Measurements from ENCODE around the gene RBM6. TPM values are rescaled to one million over a fixed set of nuclear protein-coding genes. Genes with fewer than 3 reads are reported as not detected.
"Not testable (repeated sequence)": the region's sequence is repeated elsewhere in the genome, so short reads cannot be mapped to it uniquely, and the experiment has no call there.

The RBM6 gene
- total and polyA plus RNA-seq, 4 donors: 70.1 to 175 (median 129) TPM

DNA sequence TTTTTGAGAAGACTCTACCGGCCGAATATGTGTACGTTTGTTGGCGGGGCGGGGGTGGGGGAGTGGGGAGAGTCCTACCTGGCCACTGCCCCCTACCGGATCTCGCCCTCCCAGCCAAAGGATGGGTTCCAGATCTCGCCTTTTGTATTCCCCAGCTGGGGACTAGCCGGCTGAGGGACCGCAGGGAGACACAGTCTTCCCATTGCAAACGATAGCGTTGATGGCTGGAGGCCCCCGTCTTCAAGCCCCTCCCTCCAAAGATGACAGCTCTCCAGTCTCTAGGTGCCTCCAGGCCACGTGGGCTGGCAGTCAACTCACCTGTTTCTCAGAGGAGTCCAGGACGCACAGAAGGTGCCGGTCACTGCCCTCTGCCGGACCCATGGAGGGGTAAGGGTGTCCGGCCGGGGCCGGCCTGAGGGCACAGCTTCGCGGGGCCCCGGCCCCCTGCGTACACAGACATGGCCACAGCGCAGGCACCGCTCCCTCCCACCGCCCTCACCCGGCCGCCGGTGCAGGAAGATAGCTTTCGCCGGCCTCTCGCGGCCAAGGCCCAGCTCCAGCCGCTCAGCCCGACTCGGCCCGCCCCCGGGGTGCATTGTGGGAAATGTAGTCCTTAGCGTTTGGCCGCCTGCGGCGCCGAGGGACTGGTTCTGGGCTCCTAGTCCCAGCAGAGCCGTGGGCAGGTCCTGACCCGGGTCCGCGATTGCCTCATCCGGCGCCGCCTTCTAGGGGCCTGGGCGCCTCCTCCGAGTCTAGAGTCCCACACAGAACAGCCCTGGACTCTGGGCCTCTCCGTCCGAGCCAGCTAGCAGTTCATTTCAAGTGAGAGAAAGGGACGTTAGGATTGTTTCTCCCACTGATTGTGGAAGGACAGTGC is 10.4 kb upstream of the RBM6 start, which contains the start of gene MON1A:
Gene MON1A (minus strand): TSS at position 521 of the 877 bp plus-strand sequence. CDS start 16,465 bp downstream, outside the sequence.
- Histone ChIP-seq H3K4me3 (ENCODE audit: low read depth, low read length) (peak within 1 kb of the TSS; percentile 81), H3K27me3 (ENCODE audit: control insufficient read depth, insufficient read depth, low read length) (no peaks in the 10 kb centered on the region), H3K4me1 (ENCODE audit: control insufficient read depth, insufficient read depth, low read length) (peaks cover 23% of the 10 kb centered on the region), H3K36me3 (ENCODE audit: control insufficient read depth, insufficient read depth, low read length) (peaks cover 6% of the 10 kb centered on the region), H3K27ac (ENCODE audit: low read depth, low read length) (peak within 1 kb of the TSS; percentile 92), H3K9me3 (ENCODE audit: control insufficient read depth, insufficient read depth, low read length) (no peaks in the 10 kb centered on the region)
- DNase-seq (ENCODE audit: low read depth in 4 of 6, low spot score in 6 of 6): peak; percentile 72 to 96 (median 82)
- under 1% methylated on average over 51 of the region's 56 CpGs for WGBS (ENCODE audit: insufficient coverage)

DNA sequence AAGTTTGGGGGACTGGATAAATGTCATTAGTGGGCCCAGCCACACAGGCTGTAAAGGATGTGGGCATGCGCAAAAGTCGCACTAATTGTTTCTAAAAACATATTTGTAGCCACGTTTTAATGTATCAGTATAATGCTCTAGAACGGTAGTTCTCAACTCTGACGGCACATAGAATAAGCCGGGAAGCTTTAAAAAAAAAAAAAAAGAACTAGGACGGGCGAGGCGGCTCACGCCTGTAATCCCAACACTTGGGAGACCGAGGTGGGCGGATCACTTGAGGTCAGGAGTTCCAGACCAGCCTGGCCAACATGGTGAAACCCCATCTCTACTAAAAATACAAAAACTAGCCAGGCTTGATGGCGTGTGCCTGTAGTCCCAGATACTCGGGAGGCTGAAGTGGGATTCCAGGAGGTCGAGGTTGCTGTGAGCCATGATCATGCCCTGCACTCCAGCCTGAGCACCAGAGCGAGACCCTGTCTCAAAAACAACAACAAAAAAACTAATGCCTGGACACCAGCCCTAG is 9.7 kb upstream of the RBM6 start:
- Histone ChIP-seq H3K4me1 (ENCODE audit: control insufficient read depth, insufficient read depth, low read length) (peaks cover 23% of the 10 kb centered on the region), H3K4me3 (ENCODE audit: low read depth, low read length) (peak overlapping the region; percentile 81), H3K36me3 (ENCODE audit: control insufficient read depth, insufficient read depth, low read length) (peaks cover 6% of the 10 kb centered on the region), H3K9me3 (ENCODE audit: control insufficient read depth, insufficient read depth, low read length) (no peaks in the 10 kb centered on the region), H3K27ac (ENCODE audit: low read depth, low read length) (peak overlapping the region; percentile 92), H3K27me3 (ENCODE audit: control insufficient read depth, insufficient read depth, low read length) (no peaks in the 10 kb centered on the region)
- 58% methylated on average over 6 of the region's 16 CpGs for WGBS (ENCODE audit: insufficient coverage)
- no peak for DNase-seq (ENCODE audit: low read depth in 4 of 6, low spot score in 6 of 6)

- 63% methylated on average over 1 of the region's 1 CpG for WGBS (ENCODE audit: insufficient coverage)
- peaks cover 23% of the 10 kb centered on the region for H3K4me1 ChIP-seq (ENCODE audit: control insufficient read depth, insufficient read depth, low read length)
- no peaks in the 10 kb centered on the region for H3K27me3 ChIP-seq (ENCODE audit: control insufficient read depth, insufficient read depth, low read length)
- H3K36me3 ChIP-seq (ENCODE audit: control insufficient read depth, insufficient read depth, low read length): peaks cover 6% of the 10 kb centered on the region
- H3K4me3 ChIP-seq (ENCODE audit: low read depth, low read length): no peak overlapping the region
- DNase-seq (ENCODE audit: low read depth in 4 of 6, low spot score in 6 of 6): no peak
- no peaks in the 10 kb centered on the region for H3K9me3 ChIP-seq (ENCODE audit: control insufficient read depth, insufficient read depth, low read length)
- H3K27ac ChIP-seq (ENCODE audit: low read depth, low read length): no peak overlapping the region
These were observed 9.0 kb upstream of the RBM6 start for GRCh38 chr3:49930922-49931321.

- not testable (repeated sequence) for H3K4me3 ChIP-seq (ENCODE audit: low read depth, low read length); H3K9me3 ChIP-seq (ENCODE audit: control insufficient read depth, insufficient read depth, low read length); DNase-seq (ENCODE audit: low read depth in 4 of 6, low spot score in 6 of 6); H3K27ac ChIP-seq (ENCODE audit: low read depth, low read length); H3K36me3 ChIP-seq (ENCODE audit: control insufficient read depth, insufficient read depth, low read length); H3K27me3 ChIP-seq (ENCODE audit: control insufficient read depth, insufficient read depth, low read length)
- peaks cover 23% of the 10 kb centered on the region for H3K4me1 ChIP-seq (ENCODE audit: control insufficient read depth, insufficient read depth, low read length)
- WGBS (ENCODE audit: insufficient coverage): 90% methylated on average over 8 of the region's 15 CpGs
These were observed 7.7 kb upstream of the RBM6 start for GRCh38 chr3:49932281-49932680.

DNA sequence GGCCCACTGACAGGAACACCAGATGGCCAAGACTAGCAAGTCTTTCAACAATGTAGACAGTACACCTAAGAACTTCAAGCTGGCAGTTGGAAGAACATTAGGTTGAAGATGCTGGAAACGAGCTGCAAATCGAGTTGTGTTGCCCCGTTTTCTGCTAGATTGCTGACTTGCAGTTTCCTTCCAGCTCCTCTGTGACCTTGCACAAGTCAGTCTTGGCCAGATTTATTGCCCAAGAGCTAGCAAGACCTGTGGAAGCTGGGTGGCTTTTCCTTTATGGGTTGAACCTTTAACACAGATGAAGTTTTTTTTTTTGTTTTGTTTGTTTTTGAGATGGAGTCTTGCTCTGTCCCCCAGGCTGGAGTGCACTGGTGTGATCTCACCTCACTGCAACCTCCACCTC is 2.9 kb upstream of the RBM6 start:
- Histone ChIP-seq H3K4me1 (ENCODE audit: control insufficient read depth, insufficient read depth, low read length) (peaks cover 18% of the 10 kb centered on the region), H3K27me3 (ENCODE audit: control insufficient read depth, insufficient read depth, low read length) (no peaks in the 10 kb centered on the region), H3K27ac (ENCODE audit: low read depth, low read length) (no peak overlapping the region), H3K36me3 (ENCODE audit: control insufficient read depth, insufficient read depth, low read length) (no peaks in the 10 kb centered on the region), H3K4me3 (ENCODE audit: low read depth, low read length) (no peak overlapping the region), H3K9me3 (ENCODE audit: control insufficient read depth, insufficient read depth, low read length) (no peaks in the 10 kb centered on the region)
- no peak for DNase-seq (ENCODE audit: low read depth in 4 of 6, low spot score in 6 of 6)
- WGBS (ENCODE audit: insufficient coverage): 85% methylated on average over 3 of the region's 3 CpGs

- H3K4me1 ChIP-seq (ENCODE audit: control insufficient read depth, insufficient read depth, low read length): peaks cover 18% of the 10 kb centered on the region
- no peaks in the 10 kb centered on the region for H3K27me3 ChIP-seq (ENCODE audit: control insufficient read depth, insufficient read depth, low read length)
- WGBS (ENCODE audit: insufficient coverage): under 1% methylated on average over 17 of the region's 23 CpGs
These were observed 808 bp downstream of the RBM6 start for GRCh38 chr3:49940667-49941249.

GRCh38 chr3:49942651-49943050 is 2.7 kb downstream of the RBM6 start:
- 100% methylated on average over 1 of the region's 2 CpGs for WGBS (ENCODE audit: insufficient coverage)
- Histone ChIP-seq H3K4me3 (ENCODE audit: low read depth, low read length) (no peak overlapping the region), H3K36me3 (ENCODE audit: control insufficient read depth, insufficient read depth, low read length) (no peaks in the 10 kb centered on the region)

More at GRCh38 chr3:49940667-49941249, 808 bp downstream of the RBM6 start:
- DNase-seq (ENCODE audit: low read depth in 4 of 6, low spot score in 6 of 6): no peak
- peak overlapping the region; percentile 97 for H3K4me3 ChIP-seq (ENCODE audit: low read depth, low read length)
- no peaks in the 10 kb centered on the region for H3K9me3 ChIP-seq (ENCODE audit: control insufficient read depth, insufficient read depth, low read length)
- H3K36me3 ChIP-seq (ENCODE audit: control insufficient read depth, insufficient read depth, low read length): no peaks in the 10 kb centered on the region
- peak overlapping the region; percentile 98 for H3K27ac ChIP-seq (ENCODE audit: low read depth, low read length)

DNA sequence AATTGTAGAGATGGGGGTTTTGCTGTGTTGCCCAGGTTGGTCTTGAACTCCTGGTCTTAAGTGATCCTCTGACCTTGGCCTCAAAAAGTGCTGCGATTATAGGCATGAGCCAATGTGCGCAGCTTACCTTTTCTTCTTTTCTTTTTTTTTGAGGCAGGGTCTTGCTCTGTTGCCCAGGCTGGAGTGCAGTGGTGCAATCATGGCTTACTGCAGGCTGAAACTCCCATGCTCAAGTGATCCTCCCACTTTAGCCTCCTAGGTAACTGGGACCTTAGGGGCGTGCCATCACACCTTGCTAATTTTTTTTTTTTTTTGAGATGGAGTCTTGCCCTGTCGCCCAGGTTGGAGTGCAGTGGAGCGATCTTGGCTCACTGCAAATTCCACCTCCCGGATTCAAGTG is 13.0 kb downstream of the RBM6 start:
- WGBS (ENCODE audit: insufficient coverage): 100% methylated on average over 4 of the region's 6 CpGs
- Histone ChIP-seq H3K4me3 (ENCODE audit: low read depth, low read length) (no peak overlapping the region), H3K27ac (ENCODE audit: low read depth, low read length) (no peak overlapping the region)

More at GRCh38 chr3:49942651-49943050, 2.7 kb downstream of the RBM6 start:
- Histone ChIP-seq H3K27me3 (ENCODE audit: control insufficient read depth, insufficient read depth, low read length) (no peaks in the 10 kb centered on the region), H3K27ac (ENCODE audit: low read depth, low read length) (no peak overlapping the region), H3K4me1 (ENCODE audit: control insufficient read depth, insufficient read depth, low read length) (peaks cover 18% of the 10 kb centered on the region), H3K9me3 (ENCODE audit: control insufficient read depth, insufficient read depth, low read length) (no peaks in the 10 kb centered on the region)
- DNase-seq (ENCODE audit: low read depth in 4 of 6, low spot score in 6 of 6): no peak

GRCh38 chr3:49955636-49956035 is 15.7 kb downstream of the RBM6 start:
- no peaks in the 10 kb centered on the region for H3K4me1 ChIP-seq (ENCODE audit: control insufficient read depth, insufficient read depth, low read length)
- no peaks in the 10 kb centered on the region for H3K9me3 ChIP-seq (ENCODE audit: control insufficient read depth, insufficient read depth, low read length)
- no peak for DNase-seq (ENCODE audit: low read depth in 4 of 6, low spot score in 6 of 6)
- peaks cover 2% of the 10 kb centered on the region for H3K36me3 ChIP-seq (ENCODE audit: control insufficient read depth, insufficient read depth, low read length)
- 100% methylated on average over 1 of the region's 3 CpGs for WGBS (ENCODE audit: insufficient coverage)
- no peaks in the 10 kb centered on the region for H3K27me3 ChIP-seq (ENCODE audit: control insufficient read depth, insufficient read depth, low read length)
- H3K27ac ChIP-seq (ENCODE audit: low read depth, low read length): no peak overlapping the region
- no peak overlapping the region for H3K4me3 ChIP-seq (ENCODE audit: low read depth, low read length)

More for the DNA sequence above, 13.0 kb downstream of the RBM6 start:
- Histone ChIP-seq H3K27me3 (ENCODE audit: control insufficient read depth, insufficient read depth, low read length) (no peaks in the 10 kb centered on the region), H3K4me1 (ENCODE audit: control insufficient read depth, insufficient read depth, low read length) (no peaks in the 10 kb centered on the region), H3K9me3 (ENCODE audit: control insufficient read depth, insufficient read depth, low read length) (no peaks in the 10 kb centered on the region), H3K36me3 (ENCODE audit: control insufficient read depth, insufficient read depth, low read length) (peaks cover 2% of the 10 kb centered on the region)
- DNase-seq (ENCODE audit: low read depth in 4 of 6, low spot score in 6 of 6): no peak
